Vagina (tissue), 2 donors: Measurements from ENCODE around the gene KRTAP12-2.

Experiments used
- CTCF ChIP-seq, 3 experiments: fragments of 450-650 bp in 2 of 3; fragments of 200-600 bp in 1 of 3; sonication (generic) in 1 of 3; IDR thresholded peaks; one replicate each; pipeline ENCODE4 v1.5.1; 2017 to 2019; ENCODE audit warnings: antibody characterized with exemption in 3 of 3, mild to moderate bottlenecking in 2 of 3, moderate library complexity in 2 of 3
- POLR2A ChIP-seq, 2 donors: fragments of 450-650 bp; IDR thresholded peaks; one replicate each; pipeline ENCODE4 v1.6.1; 2017; ENCODE audit warnings: antibody characterized with exemption in 2 of 2, mild to moderate bottlenecking in 2 of 2, moderate library complexity in 2 of 2
- POLR2AphosphoS5 ChIP-seq, 2 donors: sonication (generic); formaldehyde crosslinking; IDR thresholded peaks; one replicate each; pipeline ENCODE4 v1.9.0; 2017; ENCODE audit warnings: antibody characterized with exemption in 2 of 2, mild to moderate bottlenecking in 2 of 2, low read depth in 1 of 2; ENCODE audit not compliant: insufficient read depth in 1 of 2

- TF ChIP-seq POLR2A (IDR thresholded peaks at IDR 0.05) (no peak), CTCF (IDR thresholded peaks at IDR 0.05) (no peak), POLR2AphosphoS5 (IDR thresholded peaks at IDR 0.05; ENCODE audit: insufficient read depth in 1 of 2, low read depth in 1 of 2) (no peak)
Measured at GRCh38 chr21:44630440-44630839, 36.3 kb downstream of the KRTAP12-2 start.
